GM20000 (cell line): Measurements from ENCODE around the gene DSTN.

ENCODE experiments used
- DNase-seq: peaks from one replicate; pipeline ENCODE4 v3.0.0; 2012; ENCODE audit warnings: low spot score
- TF ChIP-seq, protein P1 (sequence below): IDR thresholded peaks from 2 replicates; pipeline ENCODE4 v1.5.1; 2012; ENCODE audit warnings: mild to moderate bottlenecking, control low read depth; ENCODE audit errors: extremely low read depth, missing control alignments

DSTN gene

GRCh38 chr20:17640875-17641378, 71.1 kb downstream of the DSTN start:
- TF ChIP-seq, protein P1, sequence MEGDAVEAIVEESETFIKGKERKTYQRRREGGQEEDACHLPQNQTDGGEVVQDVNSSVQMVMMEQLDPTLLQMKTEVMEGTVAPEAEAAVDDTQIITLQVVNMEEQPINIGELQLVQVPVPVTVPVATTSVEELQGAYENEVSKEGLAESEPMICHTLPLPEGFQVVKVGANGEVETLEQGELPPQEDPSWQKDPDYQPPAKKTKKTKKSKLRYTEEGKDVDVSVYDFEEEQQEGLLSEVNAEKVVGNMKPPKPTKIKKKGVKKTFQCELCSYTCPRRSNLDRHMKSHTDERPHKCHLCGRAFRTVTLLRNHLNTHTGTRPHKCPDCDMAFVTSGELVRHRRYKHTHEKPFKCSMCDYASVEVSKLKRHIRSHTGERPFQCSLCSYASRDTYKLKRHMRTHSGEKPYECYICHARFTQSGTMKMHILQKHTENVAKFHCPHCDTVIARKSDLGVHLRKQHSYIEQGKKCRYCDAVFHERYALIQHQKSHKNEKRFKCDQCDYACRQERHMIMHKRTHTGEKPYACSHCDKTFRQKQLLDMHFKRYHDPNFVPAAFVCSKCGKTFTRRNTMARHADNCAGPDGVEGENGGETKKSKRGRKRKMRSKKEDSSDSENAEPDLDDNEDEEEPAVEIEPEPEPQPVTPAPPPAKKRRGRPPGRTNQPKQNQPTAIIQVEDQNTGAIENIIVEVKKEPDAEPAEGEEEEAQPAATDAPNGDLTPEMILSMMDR: no peak
- DNase-seq: no peak

- TF ChIP-seq, protein P1: no peak
- DNase-seq: no peak
These were observed 71.7 kb downstream of the DSTN start for GRCh38 chr20:17641520-17641964.

- TF ChIP-seq, protein P1: no peak
- DNase-seq: no peak
These were observed 72.1 kb downstream of the DSTN start for GRCh38 chr20:17641993-17642392.

- no peak for DNase-seq
- TF ChIP-seq, protein P1: no peak
These were observed 72.8 kb downstream of the DSTN start for GRCh38 chr20:17642404-17643269.

- TF ChIP-seq, protein P1: no peak
- no peak for DNase-seq
These were observed 73.8 kb downstream of the DSTN start for GRCh38 chr20:17643531-17644188.

- TF ChIP-seq, protein P1: no peak
- DNase-seq: no peak
These were observed 74.6 kb downstream of the DSTN start for GRCh38 chr20:17644451-17644850.

DNA sequence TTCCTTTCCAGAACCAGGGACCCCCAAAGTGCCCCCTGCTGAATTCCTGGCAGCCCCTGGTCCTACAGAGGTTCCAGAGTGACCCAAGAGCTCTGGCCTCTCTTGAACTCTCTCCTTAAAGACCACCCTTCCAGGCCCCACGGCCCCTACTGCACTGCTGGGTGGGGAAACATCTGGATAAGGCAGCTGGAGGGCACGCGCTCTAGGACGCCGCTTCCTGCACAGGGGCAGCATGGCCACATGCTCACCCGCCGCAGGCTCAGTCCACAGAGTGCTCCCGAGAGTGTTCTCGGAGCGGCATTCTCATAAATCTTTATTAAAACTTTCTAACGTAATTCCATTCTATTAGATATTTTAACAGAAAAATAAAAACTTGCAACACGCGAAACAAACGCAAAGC, 75.1 kb downstream of the DSTN start:
- no peak for DNase-seq
- TF ChIP-seq, protein P1: no peak
